AG04450 (cell line): ENCODE results near the gene GPR68. TPM values are rescaled to one million over a fixed set of nuclear protein-coding genes. Genes with fewer than 3 reads are reported as not detected.

Experiments used
- CTCF ChIA-PET: fragments of 300-600, 350-600 bp; formaldehyde crosslinking; extraction: SDS; loops from one replicate; lab custom pipeline; 2022; ENCODE audit warnings: antibody characterized with exemption, inconsistent platforms; lab: Charles Lee
- POLR2A ChIA-PET: fragments of 350-600 bp; formaldehyde crosslinking; extraction: SDS; loops from one replicate; lab custom pipeline; 2021; ENCODE audit warnings: antibody characterized with exemption, inconsistent platforms; lab: Yijun Ruan, JAX
- DNase-seq: peaks from one replicate; pipeline ENCODE4 v3.0.0-alpha.2; 2011; ENCODE audit warnings: low read depth, low spot score
- H3K27ac ChIP-seq: one replicate; pipeline ENCODE4 v1.5.1; 2012; ENCODE audit warnings: low read depth, low read length, control low read depth
- H3K27me3 ChIP-seq: one replicate; pipeline ENCODE4 v1.6.0; 2012; ENCODE audit warnings: low read length; ENCODE audit not compliant: control insufficient read depth, insufficient read depth
- H3K4me3 ChIP-seq: 2 replicates; pipeline ENCODE4 v1.5.1; 2011; ENCODE audit warnings: mild to moderate bottlenecking, low read depth, low read length, control low read depth
- H3K9me3 ChIP-seq: 2 replicates; pipeline ENCODE4 v1.5.1; 2012; ENCODE audit warnings: low read length; ENCODE audit not compliant: control insufficient read depth, insufficient read depth
- CTCF ChIP-seq: IDR thresholded peaks from 2 replicates; pipeline ENCODE4 v1.5.1; 2011; ENCODE audit warnings: low read depth, low read length, control low read depth, inconsistent platforms
- polyA plus RNA-seq: library from polyadenylated mRNA; depleted of rRNA; stranded (reverse); fragments of >200 nt; gene quantifications from 2 replicates; pipeline ENCODE4 v1.2.3, GENCODE V29; 2011

Gene GPR68
- polyA plus RNA-seq, 1 experiment: 0.83 TPM

DNA sequence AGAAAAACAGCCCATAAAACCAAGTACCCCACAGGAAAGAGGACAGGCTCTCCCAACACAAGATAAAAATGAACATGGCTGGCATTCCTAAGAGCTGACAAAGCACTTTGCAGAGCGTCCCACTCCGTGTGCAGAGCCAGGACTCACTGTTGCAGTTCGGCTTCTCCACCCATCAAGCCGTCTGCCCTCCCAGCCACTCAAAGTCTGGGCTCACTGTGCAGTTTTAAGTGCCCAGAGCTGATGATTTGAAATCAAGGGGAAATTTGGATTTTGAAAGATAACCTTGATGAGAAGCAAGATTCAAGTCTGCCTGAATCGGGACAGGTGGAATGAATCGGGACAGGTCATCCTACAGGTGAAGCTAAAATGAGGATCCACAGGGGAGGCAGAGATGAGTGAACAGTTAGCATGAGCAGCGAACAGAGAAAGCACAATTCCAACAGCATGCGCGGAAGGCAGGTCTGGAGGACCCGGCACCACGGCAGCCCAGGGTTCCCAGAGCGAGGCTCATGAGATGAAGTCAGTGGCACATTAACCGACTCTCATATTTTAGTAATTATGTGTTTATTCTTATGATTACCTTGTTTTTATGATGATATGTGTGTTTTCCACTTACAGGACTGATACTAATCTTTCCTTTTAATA, 39.8 kb upstream of the GPR68 start:
- CTCF ChIA-PET: interaction anchor here (0.6 to 10.2 kb wide), 4 partner anchors 107 to 434 kb away, joined by 3 to 350 read pairs (median 18); no protein-coding TSS in a partner anchor

GRCh38 chr14:91283666-91284065, 39.2 kb upstream of the GPR68 start:
- Histone ChIP-seq H3K27ac (no peak overlapping the region), H3K9me3 (peaks cover 8% of the 10 kb centered on the region), H3K4me3 (no peak overlapping the region), H3K27me3 (no peaks in the 10 kb centered on the region)
- no peak for DNase-seq
- ChIA-PET CTCF (interaction anchor here (0.6 to 10.2 kb wide), 2 partner anchors 107 to 433 kb away, joined by 3 to 350 read pairs; no protein-coding TSS in a partner anchor), POLR2A (interaction anchor here (0.5 kb wide), 1 partner anchor 225 kb away, joined by 7 read pairs; no protein-coding TSS in a partner anchor)
- no peak for TF ChIP-seq CTCF

More for the DNA sequence above, 39.8 kb upstream of the GPR68 start:
- no peak for TF ChIP-seq CTCF
- POLR2A ChIA-PET: interaction anchor here (0.5 kb wide), 1 partner anchor 225 kb away, joined by 7 read pairs; no protein-coding TSS in a partner anchor
- Histone ChIP-seq H3K4me3 (no peak overlapping the region), H3K27me3 (no peaks in the 10 kb centered on the region), H3K27ac (no peak overlapping the region), H3K9me3 (peaks cover 8% of the 10 kb centered on the region)
- peak; percentile 48 for DNase-seq

DNA sequence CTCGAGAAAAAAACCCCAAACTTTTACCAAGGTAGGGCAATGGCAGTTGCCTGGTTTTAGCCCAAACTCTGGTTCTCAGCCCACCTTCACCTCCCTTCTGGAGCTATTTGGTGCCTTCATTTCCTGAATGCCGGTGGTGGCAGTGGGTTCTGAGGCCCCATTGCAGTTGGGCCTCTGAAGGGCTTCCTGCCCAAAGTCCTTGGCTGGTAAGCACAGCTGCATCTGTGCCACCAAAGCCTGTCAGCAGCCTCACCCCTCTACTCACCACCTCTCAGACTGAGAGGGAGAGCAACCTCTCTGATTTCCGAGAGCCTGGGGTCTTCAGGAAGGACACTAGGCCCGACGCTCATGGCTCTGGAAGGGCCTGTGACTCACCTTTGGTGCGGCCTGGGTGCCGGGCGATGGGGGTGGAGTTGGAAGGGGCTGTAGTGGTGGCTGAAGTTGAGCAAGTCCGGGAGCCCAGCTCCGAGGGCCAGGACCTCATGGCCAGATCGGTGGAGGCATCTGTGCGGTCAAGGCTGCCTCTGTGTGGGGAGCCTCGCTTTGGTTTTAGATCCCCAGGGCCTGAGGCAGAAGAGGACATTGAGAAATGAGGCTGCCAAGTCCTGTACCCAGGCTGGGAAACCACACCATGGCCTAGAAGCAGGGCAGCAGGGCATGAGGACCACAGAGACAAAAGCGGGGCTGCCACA, 38.6 kb upstream of the GPR68 start:
- H3K27ac ChIP-seq: no peak overlapping the region
- H3K9me3 ChIP-seq: peaks cover 8% of the 10 kb centered on the region
- POLR2A ChIA-PET: no interaction called here
- H3K27me3 ChIP-seq: no peaks in the 10 kb centered on the region
- TF ChIP-seq CTCF: no peak
- no peak for DNase-seq
- CTCF ChIA-PET: interaction anchor here (10.2 kb wide), 1 partner anchor 106 kb away, joined by 350 read pairs; no protein-coding TSS in a partner anchor
- no peak overlapping the region for H3K4me3 ChIP-seq

GRCh38 chr14:91281346-91281745, 36.8 kb upstream of the GPR68 start:
- Histone ChIP-seq H3K4me3 (no peak overlapping the region), H3K9me3 (peaks cover 8% of the 10 kb centered on the region), H3K27me3 (no peaks in the 10 kb centered on the region), H3K27ac (no peak overlapping the region)
- no peak for DNase-seq
- no peak for TF ChIP-seq CTCF
- ChIA-PET POLR2A (no interaction called here), CTCF (interaction anchor here (1.0 to 10.2 kb wide), 2 partner anchors 104 to 379 kb away, joined by 3 to 350 read pairs; no protein-coding TSS in a partner anchor)
